SK-N-MC (cell line): ENCODE data around the gene TCIRG1.

ENCODE experiments used
- EZH2 ChIP-seq: fragments of 200-600 bp; sonication (generic); IDR thresholded peaks from one replicate; pipeline ENCODE4 v1.6.1; 2017; ENCODE audit warnings: antibody characterized with exemption
- POLR2AphosphoS5 ChIP-seq: IDR thresholded peaks from 2 replicates; pipeline ENCODE4 v1.6.1; 2012; ENCODE audit warnings: mild to moderate bottlenecking, low read depth, low read length, borderline replicate concordance

DNA sequence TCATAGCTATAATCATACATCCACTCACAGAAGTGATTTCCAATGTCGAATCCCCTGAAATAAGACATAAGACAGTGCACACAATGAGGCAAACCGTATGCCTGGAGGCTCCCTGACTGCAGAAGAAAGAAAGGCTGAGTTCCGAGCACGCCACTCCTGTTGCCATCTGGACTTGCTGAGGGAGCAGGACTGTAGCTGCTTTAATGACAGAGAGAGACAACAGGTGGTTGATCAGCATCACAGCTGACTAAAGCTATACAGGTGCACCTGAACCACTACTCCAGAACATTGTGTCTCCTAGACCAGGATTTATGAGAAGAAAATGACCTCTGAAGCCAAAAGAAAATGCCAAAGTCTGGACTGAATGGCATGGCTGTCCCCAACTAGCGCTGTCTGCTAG, 27.0 kb downstream of the TCIRG1 start:
- TF ChIP-seq EZH2 (no peak), POLR2AphosphoS5 (no peak)
